ENCODE data around the gene CRYAB.

The CRYAB gene

DNA sequence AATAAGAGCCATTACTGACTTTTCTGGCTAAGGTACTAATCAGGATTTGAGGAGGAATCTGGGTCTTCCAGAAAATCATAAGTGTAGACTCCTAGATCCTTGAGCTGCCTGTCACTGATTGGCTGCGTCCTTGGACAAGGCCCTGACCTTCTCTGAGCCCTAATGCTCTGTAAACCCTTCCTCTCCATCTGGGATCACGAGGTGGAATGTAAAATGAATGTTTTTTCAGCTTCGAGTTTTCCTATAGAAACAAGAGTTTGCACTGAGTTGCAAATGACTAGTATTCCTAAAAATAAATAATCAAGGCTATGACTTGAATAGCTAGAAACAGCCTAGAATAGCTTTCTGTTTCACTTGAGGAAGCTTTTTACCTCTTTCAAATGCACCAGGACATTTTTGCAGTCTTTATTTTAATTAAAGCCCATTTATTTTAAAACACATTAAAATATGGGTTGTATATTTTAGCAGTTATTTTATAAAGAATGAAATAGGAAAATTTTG is 24.5 kb upstream of the CRYAB start:
- intact Hi-C loops (cut with DNase I) = loop anchor here (5.0 to 10.0 kb wide), 2 partner anchors 41 to 139 kb away; partner anchors contain the start of genes NKAPD1 and PIH1D2
- DNase-seq = peak in 1 of 42 donors; percentile 56

DNA sequence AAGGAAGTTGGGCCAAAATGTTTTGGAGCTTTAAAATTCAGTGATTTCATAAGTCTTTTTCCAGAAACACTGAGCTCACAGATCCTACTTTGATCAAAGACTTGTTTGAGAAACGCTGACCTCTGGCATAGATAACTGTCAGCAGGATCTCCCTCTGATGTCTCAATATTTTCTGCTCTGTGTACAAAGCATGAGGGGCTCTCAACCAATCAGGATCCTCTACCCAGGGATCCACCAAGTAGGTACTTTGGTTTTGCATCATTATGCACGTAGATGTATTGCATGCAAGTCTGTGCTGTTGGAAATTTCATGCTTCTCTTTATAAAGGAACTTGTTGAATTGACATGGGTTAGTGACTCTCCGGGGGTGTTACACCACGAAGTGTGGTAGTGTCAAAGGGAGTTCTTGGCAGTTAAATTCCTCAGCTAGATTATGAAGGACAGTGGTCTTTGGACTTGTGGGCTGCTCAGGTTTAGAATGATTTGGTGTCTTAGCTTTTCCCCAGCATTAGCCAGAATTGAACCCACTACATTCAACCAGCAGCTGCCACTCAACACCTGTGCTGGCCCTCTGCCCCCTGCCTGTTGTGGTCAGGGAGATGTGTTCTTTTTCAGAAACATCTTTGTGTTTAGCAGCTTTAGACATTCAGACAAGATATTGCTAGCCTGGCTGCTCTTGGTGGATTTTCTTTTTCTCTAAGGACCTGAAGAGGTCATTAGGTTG is 23.9 kb upstream of the CRYAB start:
- intact Hi-C loops (cut with DNase I) = loop anchor here (5.0 to 10.0 kb wide), 2 partner anchors 42 to 139 kb away; partner anchors contain the start of genes NKAPD1 and PIH1D2

DNA sequence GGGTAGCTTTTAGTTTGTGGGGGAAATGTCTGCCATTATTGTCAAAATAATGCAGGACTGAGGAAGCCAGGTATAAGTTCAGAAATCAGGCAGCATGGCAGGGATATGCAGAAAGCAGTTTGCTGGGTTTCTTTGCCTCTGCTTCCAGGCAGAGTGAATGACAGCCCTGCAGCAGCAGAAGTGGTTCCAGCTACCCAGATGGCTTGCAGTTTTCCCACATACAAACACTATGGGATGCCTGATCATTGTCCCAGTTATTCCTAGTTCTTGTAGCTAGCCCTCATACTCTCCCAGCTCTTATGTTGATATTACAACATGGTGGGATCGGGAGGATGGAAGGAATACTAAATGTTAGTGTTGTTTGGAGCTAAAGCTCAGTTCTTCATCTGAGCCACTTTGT is 22.7 kb upstream of the CRYAB start:
- intact Hi-C loops (cut with DNase I) = loop anchor here (10.0 kb wide), 1 partner anchor 140 kb away; the partner anchor contains the start of genes NKAPD1 and PIH1D2
- peak in 1 of 42 donors; percentile 40 for DNase-seq

More for the DNA sequence above, 23.9 kb upstream of the CRYAB start:
- peak in 1 of 42 donors; percentile 40 for DNase-seq

DNA sequence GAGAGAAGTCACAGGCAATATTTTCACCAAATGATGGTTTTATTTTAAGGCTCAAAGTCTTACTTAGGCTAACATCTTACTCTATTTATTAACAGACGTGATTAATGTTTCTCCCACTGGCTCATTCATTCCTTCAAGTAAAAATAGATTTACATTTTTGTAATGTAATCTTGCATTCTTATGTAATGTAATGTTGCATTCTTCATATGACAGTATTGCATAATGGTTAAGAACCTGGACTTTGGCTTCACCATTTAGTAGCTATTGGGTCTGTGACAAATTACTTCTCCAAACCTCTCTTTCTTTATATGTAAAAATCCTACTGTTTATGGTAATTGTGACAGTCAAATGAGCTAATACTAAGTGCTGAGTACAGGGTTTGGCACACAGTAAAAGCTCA is 22.3 kb upstream of the CRYAB start:
- DNase-seq = no peak
- intact Hi-C loops (cut with DNase I) = loop anchor here (10.0 kb wide), 1 partner anchor 141 kb away; the partner anchor contains the start of genes NKAPD1 and PIH1D2

DNA sequence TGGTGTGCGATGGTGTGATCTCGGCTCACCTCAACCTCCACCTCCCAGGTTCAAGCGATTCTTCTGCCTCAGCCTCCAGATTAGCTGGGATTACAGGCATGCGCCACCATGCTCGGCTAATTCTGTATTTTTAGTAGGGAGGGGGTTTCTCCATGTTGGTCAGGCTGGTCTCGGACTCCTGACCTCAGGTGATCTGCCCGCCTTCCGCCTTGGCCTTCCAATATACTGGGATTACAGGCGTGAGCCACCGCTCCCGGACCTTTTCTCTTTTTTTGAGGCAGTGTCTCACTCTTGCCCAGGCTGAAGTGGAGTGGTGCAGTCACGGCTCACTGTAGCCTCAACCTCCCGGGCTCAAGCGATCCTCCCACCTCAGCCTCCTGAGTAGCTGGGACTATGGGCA is 21.6 kb upstream of the CRYAB start:
- peak in 1 of 42 donors; percentile 37 for DNase-seq
- intact Hi-C loops (cut with DNase I) = loop anchor here (10.0 kb wide), 1 partner anchor 142 kb away; the partner anchor contains the start of genes NKAPD1 and PIH1D2

DNA sequence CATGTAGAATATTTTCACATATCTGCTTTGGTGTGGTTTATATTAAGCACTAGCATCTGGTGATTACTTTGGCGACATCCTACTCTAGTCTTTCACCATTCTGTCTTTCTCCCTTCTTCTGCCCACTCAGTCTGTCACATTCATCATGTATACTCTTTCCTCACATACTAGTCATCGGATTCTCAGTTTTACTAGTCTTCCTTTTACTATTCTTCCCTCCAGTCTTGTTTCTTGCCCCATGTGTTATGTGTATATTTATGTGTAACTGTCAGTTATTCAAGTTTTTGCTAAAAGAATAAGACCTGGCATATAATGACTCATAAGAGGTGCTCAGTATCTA is 21.0 kb upstream of the CRYAB start:
- DNase-seq = no peak
- intact Hi-C loops (cut with DNase I) = loop anchor here (10.0 kb wide), 1 partner anchor 142 kb away; the partner anchor contains the start of genes NKAPD1 and PIH1D2

DNA sequence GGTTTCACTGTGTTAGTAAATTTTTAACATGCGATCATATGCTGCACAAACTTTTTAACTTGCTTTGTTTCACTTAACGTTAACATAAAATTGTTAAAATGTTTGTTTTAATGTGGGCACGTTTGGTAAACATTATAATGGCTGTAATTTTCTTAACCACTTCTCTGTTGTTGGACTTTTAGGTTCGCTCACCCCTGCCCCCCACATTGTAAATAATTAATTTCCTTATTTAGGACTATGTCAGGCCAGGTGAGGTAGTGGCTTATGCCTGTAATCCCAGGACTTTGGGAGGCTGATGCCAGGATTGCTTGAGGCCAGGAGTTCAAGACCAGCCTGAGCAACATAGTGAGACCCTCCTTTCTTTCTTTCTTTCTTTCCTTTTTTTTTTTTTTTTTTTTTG is 18.9 kb upstream of the CRYAB start:
- intact Hi-C loops (cut with DNase I) = loop anchor here (10.0 kb wide), 1 partner anchor 144 kb away; the partner anchor contains the start of genes NKAPD1 and PIH1D2

DNA sequence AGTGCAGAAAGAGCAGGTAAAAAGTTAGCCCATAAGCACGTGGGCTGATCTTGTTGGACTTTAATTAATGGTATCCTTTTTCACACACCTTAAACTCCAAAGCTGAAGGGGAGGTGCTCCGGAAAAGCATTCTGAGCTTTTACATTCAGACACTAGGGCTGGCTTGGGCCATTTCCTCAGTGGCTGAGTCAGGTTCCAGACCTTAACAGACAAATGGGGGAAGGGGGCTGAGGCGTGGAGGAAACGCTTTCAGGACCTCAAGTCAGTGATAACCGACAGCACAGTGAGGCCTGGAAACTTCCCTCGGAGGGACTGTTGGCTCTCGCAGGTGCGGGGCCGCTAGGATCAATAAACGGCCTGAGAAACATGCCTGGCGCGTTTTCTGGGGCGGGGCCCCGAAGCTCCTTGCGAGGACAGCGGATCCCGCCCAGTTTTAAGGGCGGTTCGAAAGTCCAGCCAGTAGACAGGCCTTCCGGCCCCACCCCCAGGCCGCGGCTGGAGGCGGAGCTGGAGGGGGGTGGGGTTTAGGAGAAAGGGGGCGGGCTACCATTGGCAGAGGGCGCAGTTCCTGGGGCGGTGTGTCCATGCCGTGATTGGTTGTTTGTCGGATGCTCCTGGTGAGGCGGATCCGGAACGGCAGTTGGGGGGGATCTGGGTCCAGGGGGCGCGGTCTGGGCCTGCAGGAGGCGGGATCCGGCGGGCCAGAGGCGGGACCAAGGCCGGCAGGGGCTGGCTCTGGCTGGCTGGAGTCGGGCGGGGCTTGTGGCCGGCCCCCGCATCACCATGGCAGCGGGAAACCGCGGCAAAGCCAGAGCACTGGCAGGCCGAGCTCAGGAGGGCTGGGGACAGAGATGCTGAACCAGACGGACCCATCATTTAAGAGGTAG is 15.2 kb upstream of the CRYAB start:
- intact Hi-C loops (cut with DNase I) = loop anchor here (5.0 kb wide), 1 partner anchor 49 kb away; the partner anchor contains the start of genes CFAP68 and FDXACB1
- DNase-seq = peak; percentile 91 to 99 (median 98)

More for the DNA sequence above, 18.9 kb upstream of the CRYAB start:
- DNase-seq = no peak

DNA sequence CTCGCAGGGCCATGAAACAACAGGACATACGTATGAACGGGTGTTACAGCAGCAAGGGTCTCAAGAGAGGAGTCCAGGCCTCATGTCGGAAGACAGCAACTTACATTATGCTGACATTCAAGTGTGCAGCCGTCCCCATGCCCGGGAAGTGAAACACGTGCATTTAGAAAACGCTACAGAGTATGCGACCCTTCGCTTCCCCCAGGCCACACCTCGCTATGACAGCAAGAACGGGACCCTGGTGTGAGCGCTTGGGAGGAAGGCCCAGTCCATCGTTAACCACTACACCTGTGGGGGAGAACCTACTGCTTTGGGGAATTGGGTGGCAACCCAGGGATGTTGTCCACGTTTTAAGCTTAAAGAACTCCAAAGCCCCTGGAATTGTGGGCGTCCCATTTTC is 14.4 kb upstream of the CRYAB start:
- no peak for DNase-seq

DNA sequence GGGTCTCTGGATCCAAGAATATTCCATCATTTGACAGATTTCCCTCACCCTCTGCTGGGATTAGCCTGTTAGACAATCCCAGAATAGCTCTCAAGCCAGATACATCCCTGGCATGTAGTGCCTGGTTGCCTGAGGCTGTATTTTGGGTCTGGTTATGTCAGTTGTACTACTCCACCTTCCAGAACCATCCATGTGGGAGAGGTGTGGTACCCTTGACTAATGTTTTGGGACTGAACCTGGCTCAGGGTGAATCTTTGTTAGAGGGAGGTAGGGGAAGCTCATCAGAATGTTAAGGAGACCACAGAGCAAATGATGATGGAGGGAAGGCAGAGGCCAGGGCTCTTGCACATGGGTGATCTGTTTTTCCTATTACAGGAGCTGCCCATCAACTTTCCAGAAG is 12.4 kb upstream of the CRYAB start:
- intact Hi-C loops (cut with DNase I) = no loop called here
- DNase-seq = peak in 1 of 42 donors; percentile 30

More for the DNA sequence above, 14.4 kb upstream of the CRYAB start:
- intact Hi-C loops (cut with DNase I) = loop anchor here (5.0 kb wide), 1 partner anchor 49 kb away; the partner anchor contains the start of genes CFAP68 and FDXACB1

DNA sequence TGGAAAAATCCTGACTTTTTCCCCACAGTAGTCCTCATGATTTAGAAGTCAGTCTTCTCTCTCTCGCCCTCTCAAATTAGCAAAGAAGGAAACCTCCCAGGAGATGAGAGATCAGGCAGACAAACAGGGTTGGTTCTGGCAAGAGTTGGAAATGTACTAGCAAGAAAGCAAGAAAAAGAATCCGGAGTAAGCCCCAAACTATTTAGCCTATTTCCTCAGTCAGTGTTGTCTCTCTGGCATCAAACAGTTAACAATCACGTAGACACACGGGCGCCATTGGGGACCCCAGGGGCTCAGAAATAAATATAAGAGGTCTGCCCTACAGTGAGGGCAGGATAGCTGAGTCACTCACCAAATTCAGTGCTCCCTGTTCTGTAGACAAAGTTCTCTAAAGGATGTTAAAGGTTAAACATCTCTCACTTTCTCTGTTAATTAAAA is 11.8 kb upstream of the CRYAB start:
- intact Hi-C loops (cut with DNase I) = no loop called here
- DNase-seq = no peak

DNA sequence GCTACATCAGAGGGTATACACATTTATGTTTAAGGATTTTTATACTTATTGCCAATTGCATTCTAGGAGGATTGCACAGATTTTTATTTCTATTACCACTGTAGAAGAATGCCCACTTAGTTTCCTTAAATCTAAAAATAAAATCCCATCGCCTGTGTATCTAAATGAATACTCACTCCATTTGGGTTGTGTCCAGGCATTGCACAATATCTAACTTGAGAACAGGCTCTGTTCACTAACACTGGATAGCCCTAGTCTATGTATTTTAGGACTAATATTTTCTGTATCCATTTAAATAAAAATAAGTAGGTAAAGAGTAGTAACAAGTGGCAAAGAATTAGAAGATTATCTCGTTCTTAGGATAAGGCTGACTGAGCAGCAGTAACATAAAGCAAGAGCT is 11.2 kb upstream of the CRYAB start:
- peak in 3 of 42 donors; percentile 44 to 61 (median 49) for DNase-seq
- intact Hi-C loops (cut with DNase I) = no loop called here

DNA sequence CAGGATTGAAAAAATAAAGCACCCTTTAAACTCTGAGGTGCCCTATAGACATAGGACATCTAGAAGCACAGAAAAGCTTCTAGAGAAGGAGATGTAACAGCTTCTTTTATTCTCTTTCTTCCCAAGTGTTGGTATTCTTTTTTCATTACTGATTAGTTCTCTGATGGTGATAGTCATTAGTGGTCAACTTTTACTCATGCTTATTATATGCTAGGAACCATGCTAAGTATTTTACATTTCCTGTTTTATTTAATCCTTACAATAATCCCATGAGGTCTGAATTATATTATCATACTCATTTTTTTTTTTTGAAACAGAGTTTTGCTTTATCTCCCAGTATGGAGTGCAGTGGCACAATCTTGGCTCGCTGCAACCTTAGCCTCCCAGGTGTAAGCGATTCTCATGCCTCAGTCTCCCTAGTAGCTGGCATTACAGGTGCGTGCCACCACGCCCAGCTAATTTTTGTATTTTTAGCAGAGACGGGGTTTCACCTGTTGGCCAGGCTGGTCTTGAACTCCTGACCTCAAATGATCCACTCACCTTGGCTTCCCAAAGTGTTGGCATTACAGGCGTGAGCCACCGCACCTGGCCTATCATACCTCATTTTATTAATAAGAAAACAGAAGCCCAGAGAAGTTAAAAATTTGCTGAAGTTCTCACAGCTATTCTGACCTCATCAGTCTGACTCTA is 10.1 kb upstream of the CRYAB start:
- no peak for DNase-seq

DNA sequence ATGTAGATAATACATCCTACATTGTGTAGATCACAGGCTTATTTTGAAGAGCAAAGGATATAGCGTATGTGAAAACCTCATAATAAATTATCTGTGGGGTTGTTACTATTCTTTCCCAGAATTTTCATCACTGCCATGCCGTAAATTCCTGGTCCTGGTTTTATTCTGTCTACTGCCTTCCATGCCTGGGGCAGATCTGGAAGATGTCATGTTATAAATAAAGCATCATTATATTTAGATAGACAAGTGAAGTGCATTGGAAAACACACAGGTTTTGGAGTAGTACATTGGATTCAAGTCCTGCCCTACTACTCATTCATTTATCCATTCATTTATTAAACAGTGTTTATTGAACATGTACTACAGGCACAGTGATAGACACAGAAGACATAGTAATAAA is 9.3 kb upstream of the CRYAB start:
- intact Hi-C loops (cut with DNase I) = no loop called here
- no peak for DNase-seq

More for the DNA sequence above, 10.1 kb upstream of the CRYAB start:
- intact Hi-C loops (cut with DNase I) = no loop called here

DNA sequence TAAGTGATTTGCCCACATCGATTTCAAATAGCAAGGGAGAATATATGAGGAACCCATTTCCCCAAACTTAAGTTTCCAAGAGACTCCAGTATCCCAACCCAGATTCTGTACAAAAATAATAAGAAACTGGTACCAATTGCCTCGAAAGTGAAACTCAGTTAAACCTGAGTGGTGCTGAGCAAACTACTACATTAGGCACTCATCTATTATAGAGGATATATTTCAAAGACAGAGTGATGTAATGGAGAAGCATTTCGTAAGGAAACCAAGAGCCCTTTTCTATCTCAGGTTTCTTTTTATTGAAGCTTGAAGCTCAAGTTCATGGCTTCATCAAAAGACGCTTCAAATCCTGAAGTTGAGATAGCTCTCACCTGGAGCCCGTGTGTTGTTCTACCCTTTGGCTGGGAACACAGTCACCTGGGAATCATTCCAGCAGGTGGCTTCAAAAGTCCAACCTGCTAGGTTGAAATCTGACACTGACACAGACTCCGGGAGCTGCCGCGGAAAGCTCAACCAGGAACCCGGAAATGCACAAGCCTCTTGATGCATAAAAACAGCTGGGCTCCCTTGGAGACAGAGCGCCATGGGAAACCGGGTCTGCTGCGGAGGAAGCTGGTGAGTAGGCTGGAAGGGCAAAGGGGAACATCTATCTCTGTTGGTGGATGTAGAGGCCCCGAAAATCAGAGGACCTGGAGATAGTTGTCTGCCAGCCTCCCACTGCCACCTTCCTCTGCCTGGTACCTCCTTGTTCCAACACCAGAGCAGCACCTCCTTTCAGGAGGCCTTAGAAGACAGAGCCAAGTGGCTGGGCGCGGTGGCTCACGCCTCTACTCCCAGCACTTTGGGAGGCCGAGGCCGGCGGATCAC is 7.1 kb upstream of the CRYAB start, which contains the start of gene C11orf52:
C11orf52 (plus strand) TSS at position 524 of the 867 bp plus-strand sequence; CDS start at position 584, 60 bp downstream.
- peak in 1 of 42 donors; percentile 37 for DNase-seq
- intact Hi-C loops (cut with DNase I) = no loop called here

DNA sequence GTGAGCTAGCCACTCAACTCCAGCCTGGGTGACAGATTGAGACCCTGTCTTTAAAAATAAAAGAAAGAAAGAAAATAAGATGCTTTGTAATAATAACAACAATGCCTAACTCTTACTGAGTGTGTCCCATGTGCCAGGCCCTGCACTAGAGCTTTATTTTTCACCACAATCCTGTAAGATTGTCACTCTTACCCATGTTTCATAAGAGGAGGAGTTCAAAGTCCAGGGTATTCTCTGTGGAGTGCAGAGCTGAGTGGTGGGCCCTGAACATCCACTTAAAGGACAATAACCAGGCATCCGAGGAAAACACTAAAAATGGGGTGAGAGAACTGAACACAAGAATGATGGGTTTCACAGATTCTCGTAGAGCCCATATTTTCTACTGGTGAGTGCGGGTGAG is 6.2 kb upstream of the CRYAB start:
- intact Hi-C loops (cut with DNase I) = no loop called here
- DNase-seq = no peak

DNA sequence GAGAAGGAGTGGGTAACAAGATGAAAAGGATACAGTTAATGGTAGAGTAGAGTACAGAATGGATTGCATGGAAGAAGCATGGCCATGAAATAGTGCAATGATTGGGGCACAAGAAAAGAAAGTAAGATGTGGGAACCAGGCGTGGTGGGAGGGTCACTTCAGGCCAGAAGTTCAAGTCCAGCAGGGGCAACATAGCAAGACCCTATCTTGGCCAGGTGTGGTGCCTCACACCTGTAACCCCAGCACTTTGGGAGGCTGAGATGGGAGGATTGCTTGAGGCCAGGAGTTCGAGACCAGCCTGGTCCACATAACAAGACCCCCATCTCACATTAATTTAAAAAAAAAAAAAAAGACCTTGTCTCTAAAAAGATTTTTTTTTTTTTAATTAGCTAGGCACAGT is 5.7 kb upstream of the CRYAB start:
- intact Hi-C loops (cut with DNase I) = no loop called here
- no peak for DNase-seq

DNA sequence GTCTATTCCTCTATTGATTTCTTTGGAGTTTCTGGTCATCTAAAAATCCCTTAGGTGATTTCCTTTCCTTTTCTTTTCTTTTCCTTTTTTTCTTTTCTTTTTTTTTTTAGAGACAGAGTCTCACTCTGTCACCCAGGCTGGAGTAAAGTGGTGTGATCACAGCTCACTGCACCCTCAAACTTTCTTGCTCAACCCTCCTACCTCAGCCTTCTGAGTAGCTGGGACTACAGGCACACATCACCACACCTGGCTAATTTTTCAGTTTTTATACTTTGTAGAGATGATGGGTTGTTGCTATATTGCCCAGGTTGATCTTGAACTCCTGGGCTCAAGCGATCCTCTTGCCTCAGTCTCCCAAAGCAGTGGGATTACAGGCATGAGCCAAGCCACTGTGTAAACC is 5.2 kb upstream of the CRYAB start:
- intact Hi-C loops (cut with DNase I) = no loop called here
- no peak for DNase-seq

All from head of caudate nucleus (tissue), 42 donors.